Mucosa of stomach (tissue), 1 donor: ENCODE data around the gene CST11.

Experiments
- H3K27me3 ChIP-seq: one replicate; pipeline ENCODE4 v1.7.0; 2013; ENCODE audit warnings: mild to moderate bottlenecking, low read length; ENCODE audit not compliant: control insufficient read depth, insufficient read depth
- H3K36me3 ChIP-seq: one replicate; pipeline ENCODE4 v1.7.0; 2013; ENCODE audit warnings: low read length; ENCODE audit not compliant: control insufficient read depth, insufficient read depth
- H3K4me1 ChIP-seq: one replicate; pipeline ENCODE4 v1.7.0; 2013; ENCODE audit warnings: mild to moderate bottlenecking, low read length; ENCODE audit not compliant: control insufficient read depth, insufficient read depth
- H3K4me3 ChIP-seq: one replicate; pipeline ENCODE4 v1.7.0; 2013; ENCODE audit warnings: low read length
- H3K9ac ChIP-seq: one replicate; pipeline ENCODE4 v1.7.0; 2013; ENCODE audit warnings: mild to moderate bottlenecking, low read length, moderate library complexity
- H3K9me3 ChIP-seq: one replicate; pipeline ENCODE4 v1.7.0; 2013; ENCODE audit warnings: mild to moderate bottlenecking, low read length, moderate library complexity; ENCODE audit not compliant: control insufficient read depth
- donor health status: Pancreatic carcinoma.

CST11 gene

DNA sequence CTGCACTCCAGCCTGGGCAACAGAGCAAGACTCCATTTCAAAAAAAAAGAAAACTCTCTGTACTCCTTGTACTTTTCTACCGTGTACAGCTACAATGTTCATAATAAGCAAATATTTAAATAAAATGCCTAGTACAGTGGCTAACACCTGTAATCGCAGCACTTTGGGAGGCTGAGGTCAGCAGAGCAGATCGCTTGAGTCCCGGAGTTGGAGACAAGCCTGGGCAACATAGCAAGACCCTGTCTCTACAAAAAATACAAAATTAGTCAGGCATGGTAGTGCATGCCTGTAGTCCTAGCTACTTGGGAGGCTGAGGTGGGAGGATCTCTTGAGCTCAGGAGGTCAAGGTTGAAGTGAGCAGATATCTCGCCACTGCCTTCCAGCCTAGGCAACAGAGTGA is 37.1 kb downstream of the CST11 start:
- Histone ChIP-seq H3K9ac (no peak overlapping the region), H3K36me3 (no peaks in the 10 kb centered on the region), H3K4me3 (no peak overlapping the region), H3K27me3 (no peaks in the 10 kb centered on the region), H3K4me1 (no peaks in the 10 kb centered on the region), H3K9me3 (no peaks in the 10 kb centered on the region)

DNA sequence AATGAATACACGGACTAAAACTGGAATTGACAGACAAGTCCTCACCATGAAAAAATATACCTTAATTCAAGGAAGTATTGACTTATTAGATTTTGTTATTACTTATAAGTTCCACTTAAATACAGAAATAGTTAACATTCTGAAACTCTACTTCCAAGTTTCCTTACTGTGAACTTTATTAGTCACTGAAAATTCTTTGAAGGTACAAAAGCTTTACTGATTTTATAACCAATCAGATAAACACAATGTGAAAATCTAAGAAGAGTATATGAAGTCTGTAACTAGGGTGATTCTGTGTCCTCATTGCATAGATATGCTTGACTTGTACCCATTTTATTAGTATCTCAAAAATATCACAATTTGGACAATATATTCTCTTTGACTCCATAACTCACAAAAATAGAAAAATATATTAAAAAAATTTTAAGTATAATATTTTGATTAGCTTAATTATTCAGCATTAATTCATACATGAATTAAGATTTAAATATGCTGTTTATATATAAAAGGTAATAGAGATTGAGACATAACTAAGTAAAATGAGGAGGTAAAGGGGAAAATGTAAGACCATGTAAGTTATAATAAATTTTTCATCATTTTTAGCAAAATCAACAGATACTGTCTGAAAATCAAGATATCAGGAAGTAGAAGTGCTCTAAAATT is 38.0 kb downstream of the CST11 start:
- no peaks in the 10 kb centered on the region for H3K9me3 ChIP-seq
- H3K36me3 ChIP-seq = no peaks in the 10 kb centered on the region
- H3K4me3 ChIP-seq = no peak overlapping the region
- H3K4me1 ChIP-seq = no peaks in the 10 kb centered on the region
- H3K9ac ChIP-seq = no peak overlapping the region
- no peaks in the 10 kb centered on the region for H3K27me3 ChIP-seq

DNA sequence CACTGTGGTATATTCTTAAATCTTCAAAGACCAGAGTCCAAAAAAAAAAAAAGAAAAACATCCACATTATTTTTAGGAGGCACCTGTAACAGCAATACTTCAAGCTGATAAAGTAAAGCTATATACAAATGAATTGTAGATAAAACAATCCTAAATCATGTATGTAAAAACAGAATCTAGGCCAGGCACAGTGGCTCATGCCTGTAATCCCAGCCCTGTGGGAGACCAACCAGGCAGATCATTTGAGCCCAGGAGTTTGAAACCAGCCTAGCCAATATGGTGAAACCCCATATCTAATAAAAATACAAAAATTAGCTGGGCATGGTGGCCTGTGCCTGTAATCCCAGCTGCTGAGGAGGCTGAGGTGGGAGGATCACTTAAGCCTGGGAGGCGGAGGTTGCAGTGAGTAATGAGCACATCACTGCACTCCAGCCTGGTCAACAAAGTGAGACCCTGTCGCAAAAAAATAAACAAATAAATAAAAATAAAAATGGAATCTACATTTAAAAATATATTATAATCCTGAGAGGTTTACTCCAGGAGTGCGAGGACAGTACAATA is 38.7 kb downstream of the CST11 start:
- H3K4me3 ChIP-seq = no peak overlapping the region
- no peaks in the 10 kb centered on the region for H3K36me3 ChIP-seq
- H3K4me1 ChIP-seq = no peaks in the 10 kb centered on the region
- no peak overlapping the region for H3K9ac ChIP-seq
- H3K9me3 ChIP-seq = no peaks in the 10 kb centered on the region
- no peaks in the 10 kb centered on the region for H3K27me3 ChIP-seq

DNA sequence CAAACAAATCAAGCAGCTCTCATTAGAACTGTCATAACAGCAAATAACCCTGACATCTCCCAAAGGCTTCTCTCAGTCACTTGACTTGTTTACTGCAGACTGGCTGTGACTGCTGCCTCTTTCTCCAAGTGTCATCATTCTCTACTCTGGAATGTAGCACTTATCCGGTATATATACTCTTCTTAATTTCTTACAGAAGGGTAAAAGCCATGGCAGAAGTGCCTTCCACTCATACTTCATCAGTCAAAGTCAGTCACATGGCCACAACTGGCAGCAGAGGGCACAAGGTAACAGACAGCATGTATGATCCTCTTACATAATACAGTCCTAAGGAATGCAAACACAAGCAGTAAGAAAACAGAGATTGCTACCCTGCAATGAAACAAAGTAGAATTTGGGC is 40.6 kb downstream of the CST11 start:
- H3K4me3 ChIP-seq = no peak overlapping the region
- no peaks in the 10 kb centered on the region for H3K9me3 ChIP-seq
- no peaks in the 10 kb centered on the region for H3K27me3 ChIP-seq
- H3K4me1 ChIP-seq = no peaks in the 10 kb centered on the region
- no peak overlapping the region for H3K9ac ChIP-seq
- H3K36me3 ChIP-seq = no peaks in the 10 kb centered on the region

DNA sequence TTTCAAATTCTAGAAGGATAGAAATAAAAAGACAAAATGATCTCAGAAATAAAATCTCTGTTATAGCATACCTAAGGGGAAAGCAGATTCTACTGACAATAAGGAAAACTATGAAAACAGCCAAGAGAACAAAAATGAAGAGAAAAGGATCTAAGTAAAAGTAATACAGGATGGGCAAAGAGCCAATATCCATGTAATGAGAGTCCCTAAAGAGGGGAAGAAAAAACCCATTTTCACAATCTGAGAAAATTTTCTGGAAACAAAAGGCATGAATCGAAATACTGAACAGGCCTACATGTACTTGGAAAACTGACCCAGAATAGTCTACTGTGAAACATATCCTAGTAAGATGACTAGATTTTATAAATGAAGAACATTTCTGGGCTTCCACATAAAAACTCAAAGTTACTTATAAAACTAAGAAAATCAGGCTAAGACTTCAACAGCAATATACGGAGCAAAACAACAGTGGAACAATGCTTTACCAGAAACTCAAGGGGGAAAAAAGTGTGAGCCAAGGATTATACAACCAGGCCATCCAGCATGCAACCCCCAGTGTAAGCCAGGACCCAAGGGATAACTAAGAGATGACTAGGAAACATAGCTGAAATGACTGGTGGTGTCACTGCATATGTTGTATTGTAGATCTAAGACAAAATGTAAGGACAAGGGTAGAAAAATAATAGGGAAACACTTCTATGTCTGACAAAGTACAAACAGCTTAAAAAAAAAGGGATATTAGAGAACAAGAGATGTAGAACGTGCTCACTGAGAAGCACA is 41.6 kb downstream of the CST11 start:
- Histone ChIP-seq H3K9ac (no peak overlapping the region), H3K27me3 (no peaks in the 10 kb centered on the region), H3K36me3 (no peaks in the 10 kb centered on the region), H3K4me3 (no peak overlapping the region), H3K9me3 (no peaks in the 10 kb centered on the region), H3K4me1 (no peaks in the 10 kb centered on the region)

DNA sequence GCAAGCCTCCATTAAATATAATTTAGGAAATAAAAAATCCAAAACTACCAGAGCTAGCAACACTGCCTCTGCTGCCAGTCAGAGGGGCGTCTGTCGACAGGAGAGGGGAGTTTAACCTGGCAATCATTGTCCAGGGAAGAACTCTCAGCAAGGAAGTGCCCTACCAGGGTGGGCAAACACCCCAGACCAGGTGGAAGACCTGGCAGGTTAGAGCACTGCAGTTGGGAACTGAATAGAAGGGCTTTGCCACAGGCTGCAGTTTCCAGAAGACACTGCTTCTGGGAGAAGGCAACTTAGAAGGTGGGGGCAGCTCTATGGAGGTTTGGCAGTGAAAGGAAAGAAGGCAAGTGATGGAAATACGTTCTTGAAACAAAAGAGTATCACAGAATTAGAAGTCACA is 42.9 kb downstream of the CST11 start:
- Histone ChIP-seq H3K9ac (no peak overlapping the region), H3K9me3 (no peaks in the 10 kb centered on the region), H3K4me3 (no peak overlapping the region), H3K27me3 (no peaks in the 10 kb centered on the region), H3K4me1 (no peaks in the 10 kb centered on the region), H3K36me3 (no peaks in the 10 kb centered on the region)

DNA sequence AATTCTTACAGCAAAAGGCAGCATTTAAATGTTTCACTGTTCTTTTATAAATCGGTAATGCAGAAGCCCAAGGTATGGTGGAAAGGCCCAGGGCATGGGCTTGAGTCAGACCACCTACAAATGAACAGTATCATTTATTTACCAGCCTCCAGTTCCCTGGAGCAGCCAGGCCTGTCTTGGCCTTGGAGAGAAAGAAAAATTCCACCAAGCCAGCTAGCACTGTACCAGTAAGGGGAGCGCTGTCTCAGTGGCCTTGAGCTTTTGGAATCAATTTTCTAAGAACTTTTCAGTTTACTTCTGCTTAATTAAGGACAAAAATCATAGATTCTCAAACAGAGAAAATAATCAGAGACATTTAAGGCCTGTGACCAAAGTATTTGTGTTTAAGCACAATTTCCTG is 43.7 kb downstream of the CST11 start:
- Histone ChIP-seq H3K4me1 (peaks cover 6% of the 10 kb centered on the region), H3K4me3 (no peak overlapping the region), H3K9me3 (no peaks in the 10 kb centered on the region), H3K27me3 (no peaks in the 10 kb centered on the region), H3K36me3 (no peaks in the 10 kb centered on the region), H3K9ac (no peak overlapping the region)

DNA sequence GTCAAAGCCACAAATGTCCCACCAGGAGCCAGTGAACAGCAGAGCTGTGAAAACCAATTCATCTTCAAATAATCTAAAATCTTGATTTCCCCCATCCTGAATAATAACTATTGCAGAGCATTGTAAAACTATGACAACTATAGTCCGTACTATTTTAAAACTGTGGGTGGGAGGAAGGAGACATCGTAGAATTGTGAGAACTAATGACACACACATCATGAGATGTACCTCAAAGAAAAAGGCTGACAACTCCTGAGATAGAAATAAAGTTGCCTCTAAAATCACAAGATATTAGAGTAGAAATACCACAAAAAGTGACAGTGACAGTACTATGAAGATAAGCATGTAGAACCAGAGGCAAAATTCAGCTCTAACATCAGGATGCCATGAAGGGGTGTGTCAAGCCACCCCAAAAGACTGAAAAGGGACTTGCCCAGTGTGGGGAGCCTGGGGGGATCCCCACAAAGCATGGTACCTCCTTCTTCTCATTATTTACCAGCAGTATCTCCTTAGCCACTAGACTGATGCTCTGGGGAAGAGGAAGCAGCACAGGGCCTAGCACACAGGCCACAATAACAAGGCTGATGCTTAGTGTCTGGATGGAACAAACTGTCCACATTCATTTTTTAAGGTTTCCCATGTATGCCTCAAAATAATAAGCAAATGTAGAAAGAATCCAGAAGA is 44.8 kb downstream of the CST11 start:
- Histone ChIP-seq H3K27me3 (no peaks in the 10 kb centered on the region), H3K4me1 (peaks cover 7% of the 10 kb centered on the region), H3K9ac (no peak overlapping the region), H3K36me3 (no peaks in the 10 kb centered on the region), H3K9me3 (no peaks in the 10 kb centered on the region), H3K4me3 (no peak overlapping the region)

DNA sequence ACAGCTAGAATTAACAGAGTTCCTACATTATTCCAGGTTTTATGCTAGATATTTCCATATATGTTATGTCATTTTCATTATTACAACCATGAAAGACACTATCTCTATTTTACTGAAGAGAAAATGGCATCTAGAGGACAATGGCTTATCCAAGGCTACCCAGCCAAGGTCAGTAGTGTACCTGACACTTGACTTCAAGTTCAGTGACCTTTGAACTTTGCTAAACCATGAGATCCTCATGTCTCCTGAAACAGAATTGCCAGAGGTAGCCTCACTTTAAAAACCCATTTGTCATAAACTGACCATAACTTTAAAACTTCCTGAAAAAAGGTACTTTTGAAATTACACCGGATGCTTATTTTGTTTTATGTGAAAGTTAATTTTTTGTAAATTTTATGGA is 45.8 kb downstream of the CST11 start:
- Histone ChIP-seq H3K4me1 (peaks cover 7% of the 10 kb centered on the region), H3K27me3 (no peaks in the 10 kb centered on the region), H3K36me3 (no peaks in the 10 kb centered on the region), H3K4me3 (no peak overlapping the region), H3K9ac (no peak overlapping the region), H3K9me3 (no peaks in the 10 kb centered on the region)

DNA sequence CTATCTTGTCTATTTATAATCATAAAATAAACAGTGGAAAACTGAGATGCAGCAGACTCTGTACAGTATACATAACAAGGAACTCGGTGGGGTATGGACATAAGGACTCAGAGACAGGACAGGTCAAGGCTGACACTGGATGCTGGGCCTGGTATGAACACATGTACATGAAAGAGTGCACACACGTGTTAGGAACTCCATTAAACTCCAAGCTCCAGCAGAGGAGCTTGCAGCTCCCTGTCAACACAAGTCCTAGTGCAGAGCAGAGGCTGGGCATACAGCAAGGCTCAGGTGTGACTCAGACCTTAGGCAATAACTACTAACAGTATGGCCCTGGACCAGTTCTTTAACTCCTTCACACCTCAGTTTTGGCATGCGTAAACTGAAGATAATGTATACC is 48.5 kb downstream of the CST11 start:
- Histone ChIP-seq H3K27me3 (no peaks in the 10 kb centered on the region), H3K36me3 (no peaks in the 10 kb centered on the region), H3K4me3 (no peak overlapping the region), H3K4me1 (peaks cover 7% of the 10 kb centered on the region), H3K9me3 (no peaks in the 10 kb centered on the region), H3K9ac (no peak overlapping the region)

DNA sequence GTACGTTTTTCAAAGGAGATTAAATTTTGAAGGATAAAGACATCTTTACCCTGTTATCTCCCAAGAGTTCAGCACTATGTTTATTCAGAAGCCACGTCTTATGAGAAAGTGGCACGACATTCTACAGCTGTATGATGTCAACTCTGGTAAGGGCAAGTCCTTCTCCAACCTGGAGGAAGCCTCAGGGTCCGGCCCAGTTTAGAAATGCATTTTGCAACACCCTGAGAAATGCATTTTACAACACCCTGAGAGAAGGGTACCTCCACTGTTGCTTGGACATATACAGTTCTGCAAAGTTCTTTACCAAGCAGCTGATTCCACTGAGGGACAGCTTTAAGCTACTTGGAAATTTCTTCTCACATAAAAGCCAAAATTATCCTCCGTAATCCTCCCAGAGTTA is 48.9 kb downstream of the CST11 start:
- H3K9ac ChIP-seq = no peak overlapping the region

DNA sequence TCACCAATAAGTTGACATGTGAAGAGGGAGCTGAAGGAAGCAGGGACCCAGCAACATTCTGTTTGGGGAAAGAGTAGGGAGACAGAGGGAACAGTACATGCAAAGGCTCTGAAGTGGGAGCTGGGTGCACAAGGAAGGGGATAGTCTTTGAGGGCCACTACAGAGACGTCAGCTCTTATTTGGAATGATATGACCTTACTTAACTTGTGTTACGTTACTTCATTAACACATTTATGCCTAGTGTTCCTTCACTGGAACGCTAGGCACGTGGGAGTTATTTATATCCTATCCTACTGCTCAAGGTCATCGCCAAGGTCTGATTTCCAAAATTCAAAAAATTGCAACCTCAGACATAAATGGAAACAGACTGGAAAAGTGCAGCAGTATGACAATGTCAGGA is 51.6 kb downstream of the CST11 start:
- Histone ChIP-seq H3K27me3 (no peaks in the 10 kb centered on the region), H3K4me3 (no peak overlapping the region), H3K4me1 (peaks cover 7% of the 10 kb centered on the region), H3K36me3 (no peaks in the 10 kb centered on the region), H3K9ac (no peak overlapping the region), H3K9me3 (no peaks in the 10 kb centered on the region)

More for the DNA sequence above, 48.9 kb downstream of the CST11 start:
- Histone ChIP-seq H3K4me3 (no peak overlapping the region), H3K27me3 (no peaks in the 10 kb centered on the region), H3K36me3 (no peaks in the 10 kb centered on the region), H3K4me1 (peaks cover 7% of the 10 kb centered on the region), H3K9me3 (no peaks in the 10 kb centered on the region)
